Measurements from ENCODE around the gene CSPG4.

CSPG4 gene

GRCh38 chr15:75663931-75664421 lies 48.7 kb downstream of the CSPG4 start:
- H3K4me1 ChIP-seq (ENCODE audit: control insufficient read depth, low read depth, low read length), result no peaks in the 10 kb centered on the region
- no peak overlapping the region for H3K9ac ChIP-seq (ENCODE audit: low read length)
- H3K9me3 ChIP-seq (ENCODE audit: control insufficient read depth, low read depth, low read length), result no peaks in the 10 kb centered on the region
- H3K36me3 ChIP-seq (ENCODE audit: control insufficient read depth, low read depth, low read length), result no peaks in the 10 kb centered on the region
- H3K4me3 ChIP-seq (ENCODE audit: low read length), result no peak overlapping the region
- no peak overlapping the region for H3K27ac ChIP-seq (ENCODE audit: low read length)
- no peaks in the 10 kb centered on the region for H3K27me3 ChIP-seq (ENCODE audit: control insufficient read depth, insufficient read depth, low read length)

GRCh38 chr15:75662823-75663519 lies 49.7 kb downstream of the CSPG4 start:
- Histone ChIP-seq H3K36me3 (ENCODE audit: control insufficient read depth, low read depth, low read length) (peaks cover 1% of the 10 kb centered on the region), H3K27me3 (ENCODE audit: control insufficient read depth, insufficient read depth, low read length) (no peaks in the 10 kb centered on the region), H3K9ac (ENCODE audit: low read length) (no peak overlapping the region), H3K4me1 (ENCODE audit: control insufficient read depth, low read depth, low read length) (no peaks in the 10 kb centered on the region), H3K9me3 (ENCODE audit: control insufficient read depth, low read depth, low read length) (no peaks in the 10 kb centered on the region), H3K27ac (ENCODE audit: low read length) (no peak overlapping the region), H3K4me3 (ENCODE audit: low read length) (no peak overlapping the region)

DNA sequence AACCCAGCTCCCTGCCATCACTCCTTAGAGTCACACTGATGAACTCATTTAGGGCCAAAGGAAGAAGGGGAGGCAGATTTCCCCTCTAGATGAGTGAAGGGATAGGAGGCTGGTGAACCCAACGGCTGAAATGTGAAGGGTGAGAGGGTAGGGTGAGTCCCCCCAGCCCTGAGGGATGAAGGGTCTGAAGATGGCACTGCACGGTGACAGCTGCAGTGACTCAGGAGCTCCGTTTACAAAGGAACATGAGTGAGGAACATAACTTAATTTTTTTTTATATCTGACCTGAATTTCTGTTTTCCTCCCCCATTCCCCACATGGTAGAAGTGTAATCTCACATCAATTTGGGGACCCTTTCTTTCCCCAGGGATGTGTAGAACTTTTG lies 50.9 kb downstream of the CSPG4 start:
- H3K4me1 ChIP-seq (ENCODE audit: control insufficient read depth, low read depth, low read length), result no peaks in the 10 kb centered on the region
- no peaks in the 10 kb centered on the region for H3K9me3 ChIP-seq (ENCODE audit: control insufficient read depth, low read depth, low read length)
- H3K27me3 ChIP-seq (ENCODE audit: control insufficient read depth, insufficient read depth, low read length), result no peaks in the 10 kb centered on the region
- no peak overlapping the region for H3K9ac ChIP-seq (ENCODE audit: low read length)
- no peak overlapping the region for H3K27ac ChIP-seq (ENCODE audit: low read length)
- peaks cover 9% of the 10 kb centered on the region for H3K36me3 ChIP-seq (ENCODE audit: control insufficient read depth, low read depth, low read length)
- no peak overlapping the region for H3K4me3 ChIP-seq (ENCODE audit: low read length)

DNA sequence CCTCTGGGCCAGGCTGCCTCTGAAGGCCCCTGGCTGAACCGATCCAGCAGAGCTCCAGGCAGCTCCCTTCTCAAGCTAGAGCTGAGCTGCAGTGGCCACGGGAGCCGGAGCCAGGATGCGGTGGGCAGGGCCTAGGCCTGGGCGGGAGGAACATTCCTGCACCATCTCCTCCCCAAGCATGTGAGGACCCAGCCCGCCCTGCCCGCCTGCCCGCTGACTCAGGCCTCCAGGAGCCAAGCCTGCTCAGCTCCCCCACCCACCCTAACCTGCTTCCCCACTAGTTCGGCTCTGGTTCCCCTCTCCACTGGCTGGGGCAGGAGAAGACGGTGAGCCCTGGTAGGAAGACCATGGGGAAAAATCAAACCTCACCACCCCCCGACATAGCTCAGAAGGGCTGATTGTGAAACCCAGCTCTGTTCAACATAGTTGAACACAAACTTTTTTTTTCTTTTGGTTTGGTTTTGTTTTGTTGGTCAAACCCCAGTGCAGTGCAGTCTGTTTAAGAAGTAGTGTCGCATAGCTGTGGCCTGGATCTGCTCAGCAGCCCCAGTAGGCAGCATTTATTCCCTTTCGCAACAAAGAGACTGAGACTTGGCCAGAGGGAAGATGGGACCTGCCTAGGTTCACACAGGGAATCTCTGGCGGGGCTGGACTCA lies 51.4 kb downstream of the CSPG4 start:
- Histone ChIP-seq H3K36me3 (ENCODE audit: control insufficient read depth, low read depth, low read length) (peaks cover 9% of the 10 kb centered on the region), H3K27me3 (ENCODE audit: control insufficient read depth, insufficient read depth, low read length) (no peaks in the 10 kb centered on the region), H3K9me3 (ENCODE audit: control insufficient read depth, low read depth, low read length) (no peaks in the 10 kb centered on the region), H3K4me3 (ENCODE audit: low read length) (no peak overlapping the region), H3K9ac (ENCODE audit: low read length) (no peak overlapping the region), H3K27ac (ENCODE audit: low read length) (no peak overlapping the region), H3K4me1 (ENCODE audit: control insufficient read depth, low read depth, low read length) (no peaks in the 10 kb centered on the region)

DNA sequence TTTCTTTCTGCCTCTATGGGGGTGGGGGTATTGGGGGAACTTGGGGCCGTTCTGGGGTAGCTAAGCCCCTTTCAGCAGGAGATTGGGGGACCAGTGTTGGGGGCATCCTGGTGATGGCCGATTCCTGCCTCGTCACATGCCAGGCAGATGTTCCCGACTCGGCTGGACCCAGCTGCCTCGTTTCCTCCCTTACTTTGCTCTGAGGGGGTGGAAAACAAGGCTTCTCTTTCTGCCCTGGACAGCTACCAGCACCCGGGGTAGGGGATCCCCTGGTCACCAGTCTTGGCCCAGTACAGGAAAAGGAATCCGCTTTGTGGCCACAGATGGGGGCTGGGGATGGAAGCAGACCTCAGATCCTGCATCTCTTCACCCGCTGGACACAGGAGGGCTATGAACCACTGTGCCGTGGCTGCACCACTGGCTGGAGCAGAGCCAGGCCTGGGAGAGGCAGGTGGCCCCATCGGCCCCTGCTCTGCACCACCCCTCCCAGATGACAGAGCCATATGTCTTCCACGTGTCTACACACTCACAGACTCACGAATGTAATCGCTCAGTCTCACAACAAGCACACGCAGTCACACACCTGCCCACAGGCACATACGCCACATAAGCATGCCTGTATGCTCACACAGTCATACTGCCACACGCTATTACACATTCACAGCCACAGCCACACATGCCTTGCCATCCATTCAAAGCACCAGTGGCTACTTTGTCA lies 52.6 kb downstream of the CSPG4 start:
- Histone ChIP-seq H3K27ac (ENCODE audit: low read length) (no peak overlapping the region), H3K27me3 (ENCODE audit: control insufficient read depth, insufficient read depth, low read length) (no peaks in the 10 kb centered on the region), H3K9ac (ENCODE audit: low read length) (no peak overlapping the region), H3K36me3 (ENCODE audit: control insufficient read depth, low read depth, low read length) (peaks cover 9% of the 10 kb centered on the region), H3K4me1 (ENCODE audit: control insufficient read depth, low read depth, low read length) (no peaks in the 10 kb centered on the region), H3K4me3 (ENCODE audit: low read length) (no peak overlapping the region), H3K9me3 (ENCODE audit: control insufficient read depth, low read depth, low read length) (no peaks in the 10 kb centered on the region)

- H3K9ac ChIP-seq (ENCODE audit: low read length), result no peak overlapping the region
- peaks cover 9% of the 10 kb centered on the region for H3K36me3 ChIP-seq (ENCODE audit: control insufficient read depth, low read depth, low read length)
- no peaks in the 10 kb centered on the region for H3K27me3 ChIP-seq (ENCODE audit: control insufficient read depth, insufficient read depth, low read length)
- H3K4me1 ChIP-seq (ENCODE audit: control insufficient read depth, low read depth, low read length), result no peaks in the 10 kb centered on the region
- no peaks in the 10 kb centered on the region for H3K9me3 ChIP-seq (ENCODE audit: control insufficient read depth, low read depth, low read length)
- no peak overlapping the region for H3K4me3 ChIP-seq (ENCODE audit: low read length)
- no peak overlapping the region for H3K27ac ChIP-seq (ENCODE audit: low read length)
These were observed 53.4 kb downstream of the CSPG4 start for GRCh38 chr15:75659141-75659771.

DNA sequence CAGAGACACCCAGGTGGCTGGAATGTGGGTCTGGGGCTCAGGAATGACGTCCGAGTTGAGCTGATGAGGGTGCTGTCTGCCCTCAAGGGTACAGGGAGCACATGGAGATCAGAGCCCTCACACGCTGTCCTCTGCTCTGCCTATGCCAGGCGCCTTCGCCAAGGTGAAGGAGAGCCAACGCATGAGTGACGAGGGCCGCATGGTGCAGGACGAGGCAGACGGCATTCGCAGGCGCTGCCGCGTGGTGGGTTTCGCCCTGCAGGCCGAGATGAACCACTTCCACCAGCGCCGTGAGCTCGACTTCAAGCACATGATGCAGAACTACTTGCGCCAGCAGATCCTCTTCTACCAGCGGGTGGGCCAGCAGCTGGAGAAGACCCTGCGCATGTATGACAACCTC lies 55.8 kb downstream of the CSPG4 start:
- Histone ChIP-seq H3K36me3 (ENCODE audit: control insufficient read depth, low read depth, low read length) (peaks cover 9% of the 10 kb centered on the region), H3K9ac (ENCODE audit: low read length) (no peak overlapping the region), H3K4me3 (ENCODE audit: low read length) (no peak overlapping the region), H3K27ac (ENCODE audit: low read length) (no peak overlapping the region), H3K9me3 (ENCODE audit: control insufficient read depth, low read depth, low read length) (no peaks in the 10 kb centered on the region), H3K27me3 (ENCODE audit: control insufficient read depth, insufficient read depth, low read length) (no peaks in the 10 kb centered on the region), H3K4me1 (ENCODE audit: control insufficient read depth, low read depth, low read length) (no peaks in the 10 kb centered on the region)

GRCh38 chr15:75656331-75656730 lies 56.3 kb downstream of the CSPG4 start:
- H3K9me3 ChIP-seq (ENCODE audit: control insufficient read depth, low read depth, low read length), result no peaks in the 10 kb centered on the region
- no peaks in the 10 kb centered on the region for H3K4me1 ChIP-seq (ENCODE audit: control insufficient read depth, low read depth, low read length)
- no peak overlapping the region for H3K9ac ChIP-seq (ENCODE audit: low read length)
- no peak overlapping the region for H3K4me3 ChIP-seq (ENCODE audit: low read length)
- H3K27ac ChIP-seq (ENCODE audit: low read length), result no peak overlapping the region
- no peaks in the 10 kb centered on the region for H3K27me3 ChIP-seq (ENCODE audit: control insufficient read depth, insufficient read depth, low read length)
- H3K36me3 ChIP-seq (ENCODE audit: control insufficient read depth, low read depth, low read length), result peaks cover 9% of the 10 kb centered on the region

DNA sequence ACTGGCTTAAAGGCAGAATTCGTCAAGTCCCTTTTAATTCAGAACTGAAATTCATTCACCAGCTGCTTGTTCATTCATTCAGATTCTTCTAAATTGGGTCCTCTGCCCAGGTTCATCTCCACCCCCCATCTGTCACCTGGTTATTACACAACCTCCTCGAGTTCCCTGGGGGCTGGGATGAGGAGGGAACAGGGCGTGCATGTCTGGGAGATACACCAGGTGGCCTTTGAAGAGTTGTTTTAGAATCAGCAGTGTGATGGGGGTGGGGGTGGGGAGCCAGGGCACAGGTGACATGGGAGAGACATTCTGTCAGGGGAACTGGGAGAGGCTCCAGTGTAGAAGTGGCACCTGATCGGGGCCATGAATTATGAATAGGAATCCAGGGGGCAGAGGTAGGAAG lies 56.7 kb downstream of the CSPG4 start:
- H3K4me3 ChIP-seq (ENCODE audit: low read length), result no peak overlapping the region
- no peaks in the 10 kb centered on the region for H3K4me1 ChIP-seq (ENCODE audit: control insufficient read depth, low read depth, low read length)
- peaks cover 9% of the 10 kb centered on the region for H3K36me3 ChIP-seq (ENCODE audit: control insufficient read depth, low read depth, low read length)
- H3K9me3 ChIP-seq (ENCODE audit: control insufficient read depth, low read depth, low read length), result no peaks in the 10 kb centered on the region
- H3K27me3 ChIP-seq (ENCODE audit: control insufficient read depth, insufficient read depth, low read length), result no peaks in the 10 kb centered on the region
- H3K9ac ChIP-seq (ENCODE audit: low read length), result no peak overlapping the region
- H3K27ac ChIP-seq (ENCODE audit: low read length), result no peak overlapping the region

DNA sequence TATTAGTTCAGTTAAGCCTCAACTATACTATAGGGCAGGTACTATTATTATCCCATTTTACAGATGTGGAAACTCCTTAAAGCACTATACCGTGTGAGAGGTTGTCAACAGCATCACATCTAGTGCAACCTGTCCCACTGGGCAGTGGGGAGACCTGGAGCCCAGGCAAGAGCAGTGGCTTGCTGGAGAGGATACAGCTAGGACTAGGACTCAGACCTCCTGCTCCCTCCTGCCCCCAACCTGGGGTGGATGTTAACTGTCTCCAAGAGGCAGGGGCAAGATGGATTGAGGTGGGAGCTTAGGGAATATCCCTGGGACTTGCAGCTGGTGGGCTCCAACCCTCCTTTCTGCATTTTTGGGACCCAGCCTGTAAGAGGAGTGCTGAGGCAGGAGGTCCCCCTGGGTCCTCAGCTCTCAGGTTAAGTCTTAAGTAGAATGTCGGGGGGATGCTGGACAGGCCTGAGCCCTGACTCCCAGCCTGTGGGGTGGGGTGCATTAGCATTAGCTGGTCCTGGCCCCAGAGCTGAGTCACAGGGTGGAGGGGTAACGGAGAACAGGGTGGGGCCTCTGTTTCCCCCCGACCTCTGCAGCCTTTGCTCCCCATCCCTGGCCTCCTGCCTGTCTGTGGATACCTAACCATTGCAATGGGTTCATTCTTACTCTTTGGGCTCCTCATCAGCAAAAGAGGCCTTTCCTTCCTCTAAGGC lies 58.3 kb downstream of the CSPG4 start:
- no peak overlapping the region for H3K4me3 ChIP-seq (ENCODE audit: low read length)
- no peak overlapping the region for H3K9ac ChIP-seq (ENCODE audit: low read length)
- peaks cover 12% of the 10 kb centered on the region for H3K36me3 ChIP-seq (ENCODE audit: control insufficient read depth, low read depth, low read length)
- H3K27ac ChIP-seq (ENCODE audit: low read length), result no peak overlapping the region
- H3K4me1 ChIP-seq (ENCODE audit: control insufficient read depth, low read depth, low read length), result peaks cover 3% of the 10 kb centered on the region
- H3K9me3 ChIP-seq (ENCODE audit: control insufficient read depth, low read depth, low read length), result no peaks in the 10 kb centered on the region
- H3K27me3 ChIP-seq (ENCODE audit: control insufficient read depth, insufficient read depth, low read length), result no peaks in the 10 kb centered on the region

- no peaks in the 10 kb centered on the region for H3K9me3 ChIP-seq (ENCODE audit: control insufficient read depth, low read depth, low read length)
- no peak overlapping the region for H3K27ac ChIP-seq (ENCODE audit: low read length)
- H3K4me3 ChIP-seq (ENCODE audit: low read length), result no peak overlapping the region
- H3K36me3 ChIP-seq (ENCODE audit: control insufficient read depth, low read depth, low read length), result peaks cover 12% of the 10 kb centered on the region
- H3K4me1 ChIP-seq (ENCODE audit: control insufficient read depth, low read depth, low read length), result peaks cover 11% of the 10 kb centered on the region
- no peak overlapping the region for H3K9ac ChIP-seq (ENCODE audit: low read length)
- H3K27me3 ChIP-seq (ENCODE audit: control insufficient read depth, insufficient read depth, low read length), result no peaks in the 10 kb centered on the region
These were observed 59.2 kb downstream of the CSPG4 start for GRCh38 chr15:75653347-75653913.

Data from iPS-18a (cell line).